HEK293 (cell line): ENCODE results near the gene SLC8A3.

Experiments
- CTCF ChIA-PET: fragments of 350-600 bp; formaldehyde crosslinking; extraction: SDS; loops from one replicate; lab custom pipeline; 2021; ENCODE audit warnings: antibody characterized with exemption; lab: Yijun Ruan, JAX
- POLR2A ChIA-PET: fragments of 300-600 bp; formaldehyde crosslinking; extraction: SDS; loops from one replicate; lab custom pipeline; 2020; ENCODE audit warnings: antibody characterized with exemption, inconsistent platforms; lab: Yijun Ruan, JAX
- H3K27ac ChIP-seq: fragments of 200-500 bp; sonication (Bioruptor generic); 2 replicates; pipeline ENCODE4 v1.5.1; 2014; ENCODE audit warnings: low read depth, low read length, control low read depth, inconsistent platforms; ENCODE audit errors: extremely low read depth
- H3K36me3 ChIP-seq, 2 experiments: fragments of 200-500 bp in 1 of 2; sonication (Bioruptor generic) in 1 of 2; 1 replicate in 1 of 2; 2 replicates in 1 of 2; pipeline ENCODE4 v1.5.1; 2014 to 2017; ENCODE audit warnings: inconsistent platforms in 2 of 2, low read length in 2 of 2; ENCODE audit not compliant: control insufficient read depth in 2 of 2, insufficient read depth in 1 of 2
- H3K4me1 ChIP-seq: fragments of 200-500 bp; sonication (Bioruptor generic); 2 replicates; pipeline ENCODE4 v1.5.1; 2014; ENCODE audit warnings: mild to moderate bottlenecking, low read length, inconsistent platforms; ENCODE audit not compliant: control insufficient read depth, insufficient read depth
- H3K4me3 ChIP-seq: 2 replicates; pipeline ENCODE4 v1.5.1; 2011; ENCODE audit warnings: low read depth, mild to moderate bottlenecking, control low read depth, low read length, moderate library complexity
- H3K9me3 ChIP-seq: fragments of 200-500 bp; sonication (Bioruptor generic); 2 replicates; pipeline ENCODE4 v1.5.1; 2014; ENCODE audit warnings: low read depth, low read length, inconsistent platforms; ENCODE audit not compliant: control insufficient read depth, insufficient read depth
- AEBP2 ChIP-seq: fragments of 450-650 bp; formaldehyde crosslinking; IDR thresholded peaks from 2 replicates; pipeline ENCODE4 v1.5.1; 2016; ENCODE audit warnings: missing biosample characterization, missing genetic modification characterization, borderline replicate concordance
- KLF10 ChIP-seq: fragments of 450-650 bp; IDR thresholded peaks from 2 replicates; pipeline ENCODE4 v1.5.1; 2018; ENCODE audit warnings: missing biosample characterization, mild to moderate bottlenecking, missing genetic modification characterization
- PRDM4 ChIP-seq: fragments of 450-650 bp; formaldehyde crosslinking; IDR thresholded peaks from 2 replicates; pipeline ENCODE4 v1.5.1; 2017; ENCODE audit warnings: missing biosample characterization, missing genetic modification characterization
- ZBTB17 ChIP-seq: fragments of 450-650 bp; formaldehyde crosslinking; IDR thresholded peaks from 2 replicates; pipeline ENCODE4 v1.5.1; 2016; ENCODE audit warnings: missing biosample characterization, missing genetic modification characterization
- ZBTB49 ChIP-seq: fragments of 450-650 bp; formaldehyde crosslinking; IDR thresholded peaks from 2 replicates; pipeline ENCODE4 v1.5.1; 2016; ENCODE audit warnings: missing biosample characterization, missing genetic modification characterization, low read depth
- ZFHX2 ChIP-seq: fragments of 450-650 bp; formaldehyde crosslinking; conservative IDR thresholded peaks from 2 replicates; pipeline ENCODE4 v1.5.1; 2016; ENCODE audit warnings: missing biosample characterization, missing genetic modification characterization
- ZNF114 ChIP-seq: fragments of 450-650 bp; formaldehyde crosslinking; IDR thresholded peaks from 2 replicates; pipeline ENCODE4 v1.5.0; 2017; ENCODE audit warnings: missing biosample characterization, missing genetic modification characterization
- ZNF157 ChIP-seq: fragments of 450-650 bp; formaldehyde crosslinking; IDR thresholded peaks from 2 replicates; pipeline ENCODE4 v1.5.1; 2016; ENCODE audit warnings: missing biosample characterization, missing genetic modification characterization
- ZNF19 ChIP-seq: fragments of 450-650 bp; formaldehyde crosslinking; IDR thresholded peaks from 2 replicates; pipeline ENCODE4; 2016; ENCODE audit warnings: missing biosample characterization, missing genetic modification characterization, low read depth
- ZNF223 ChIP-seq: fragments of 450-650 bp; formaldehyde crosslinking; IDR thresholded peaks from 2 replicates; pipeline ENCODE4 v1.5.1; 2016; ENCODE audit warnings: missing biosample characterization, missing genetic modification characterization
- ZNF23 ChIP-seq: fragments of 450-650 bp; formaldehyde crosslinking; IDR thresholded peaks from 2 replicates; pipeline ENCODE4 v1.5.1; 2016; ENCODE audit warnings: missing biosample characterization, missing genetic modification characterization, borderline replicate concordance
- ZNF239 ChIP-seq: fragments of 450-650 bp; formaldehyde crosslinking; IDR thresholded peaks from 2 replicates; pipeline ENCODE4 v1.5.1; 2016; ENCODE audit warnings: missing biosample characterization, missing genetic modification characterization
- ZNF354C ChIP-seq: fragments of 450-650 bp; formaldehyde crosslinking; IDR thresholded peaks from 2 replicates; pipeline ENCODE4 v1.5.1; 2016; ENCODE audit warnings: missing biosample characterization, missing genetic modification characterization, low read depth, borderline replicate concordance
- ZNF394 ChIP-seq: fragments of 450-650 bp; formaldehyde crosslinking; IDR thresholded peaks from 2 replicates; pipeline ENCODE4 v1.5.1; 2016; ENCODE audit warnings: missing biosample characterization, missing genetic modification characterization, mild to moderate bottlenecking, moderate library complexity, borderline replicate concordance
- ZNF398 ChIP-seq: fragments of 450-650 bp; formaldehyde crosslinking; IDR thresholded peaks from 2 replicates; pipeline ENCODE4 v1.5.1; 2017; ENCODE audit warnings: missing biosample characterization, missing genetic modification characterization
- ZNF449 ChIP-seq: fragments of 450-650 bp; formaldehyde crosslinking; IDR thresholded peaks from 2 replicates; pipeline ENCODE4 v1.5.1; 2017; ENCODE audit warnings: missing biosample characterization, mild to moderate bottlenecking, missing genetic modification characterization, moderate library complexity
- ZNF514 ChIP-seq: fragments of 450-650 bp; formaldehyde crosslinking; IDR thresholded peaks from 2 replicates; pipeline ENCODE4 v1.5.1; 2016; ENCODE audit warnings: missing biosample characterization, missing genetic modification characterization
- ZNF571 ChIP-seq: fragments of 450-650 bp; formaldehyde crosslinking; IDR thresholded peaks from 2 replicates; pipeline ENCODE4 v1.5.0; 2017; ENCODE audit warnings: missing biosample characterization, missing genetic modification characterization
- ZNF585B ChIP-seq: fragments of 450-650 bp; formaldehyde crosslinking; IDR thresholded peaks from 2 replicates; pipeline ENCODE4 v1.5.1; 2016; ENCODE audit warnings: missing biosample characterization, missing genetic modification characterization
- ZNF596 ChIP-seq: fragments of 450-650 bp; IDR thresholded peaks from 2 replicates; pipeline ENCODE4 v1.5.0; 2018; ENCODE audit warnings: missing biosample characterization, mild to moderate bottlenecking, missing genetic modification characterization, moderate library complexity
- ZNF623 ChIP-seq: fragments of 450-650 bp; formaldehyde crosslinking; IDR thresholded peaks from 2 replicates; pipeline ENCODE4 v1.5.1; 2016; ENCODE audit warnings: missing biosample characterization, missing genetic modification characterization

Gene SLC8A3

GRCh38 chr14:70032016-70032415 is 156.7 kb downstream of the SLC8A3 start:
- Histone ChIP-seq H3K9me3 (no peaks in the 10 kb centered on the region), H3K36me3 (peaks cover 0 to 32% of the 10 kb centered on the region in 2 experiments; a peak in 1 of 3 replicates), H3K27ac (no peak overlapping the region), H3K4me1 (no peaks in the 10 kb centered on the region), H3K4me3 (no peak overlapping the region)
- CTCF ChIA-PET = interaction anchor here (1.0 to 1.3 kb wide), 3 partner anchors 41 to 214 kb away, joined by 3 to 5 read pairs (median 4); no protein-coding TSS in a partner anchor
- POLR2A ChIA-PET = interaction anchor here (0.5 kb wide), 1 partner anchor 137 kb away, joined by 6 read pairs; no protein-coding TSS in a partner anchor
- TF ChIP-seq ZNF585B (tag by site-specific recombination) = no peak
- TF ChIP-seq ZNF514 (tag by site-specific recombination) = no peak
- no peak for TF ChIP-seq ZNF571 (tag by site-specific recombination)
- no peak for TF ChIP-seq ZNF398
- TF ChIP-seq ZFHX2 (tag by site-specific recombination) = no peak
- TF ChIP-seq ZNF239 (tag by site-specific recombination) = no peak
- TF ChIP-seq ZNF23 (tag by site-specific recombination) = no peak
- no peak for TF ChIP-seq ZNF157 (tag by site-specific recombination)
- no peak for TF ChIP-seq ZBTB17 (tag by site-specific recombination)
- no peak for TF ChIP-seq KLF10 (tag by site-specific recombination)

- Histone ChIP-seq H3K4me3 (no peak overlapping the region), H3K4me1 (no peaks in the 10 kb centered on the region), H3K9me3 (no peaks in the 10 kb centered on the region), H3K36me3 (peaks cover 5 to 56% of the 10 kb centered on the region in 2 experiments; a peak in 1 of 3 replicates), H3K27ac (no peak overlapping the region)
- ChIA-PET CTCF (interaction anchor here (0.9 to 4.5 kb wide), 10 partner anchors 15 to 213 kb away, joined by 3 to 117 read pairs (median 8); partner anchors contain the start of gene SMOC1), POLR2A (interaction anchor here (0.6 kb wide), 1 partner anchor 150 kb away, joined by 3 read pairs; the partner anchor contains the start of gene SMOC1)
- no peak for TF ChIP-seq ZBTB49 (tag by site-specific recombination)
- no peak for TF ChIP-seq ZNF449 (tag by site-specific recombination)
- TF ChIP-seq ZNF398 = no peak
- no peak for TF ChIP-seq KLF10 (tag by site-specific recombination)
- TF ChIP-seq ZNF354C (tag by site-specific recombination) = no peak
- TF ChIP-seq ZNF596 (tag by site-specific recombination) = no peak
- TF ChIP-seq ZNF223 (tag by site-specific recombination) = no peak
- TF ChIP-seq PRDM4 = no peak
- no peak for TF ChIP-seq ZNF114 (tag by site-specific recombination)
- no peak for TF ChIP-seq ZNF19
- TF ChIP-seq ZNF394 (tag by site-specific recombination) = no peak
- TF ChIP-seq ZNF623 (tag by site-specific recombination) = no peak
- TF ChIP-seq AEBP2 (tag by site-specific recombination) = no peak
Measured at GRCh38 chr14:70029296-70030132, 159.2 kb downstream of the SLC8A3 start.
